Stimulated activated CD4-positive, alpha-beta T cell treated with anti-CD3 and anti-CD28 coated beads, TNF-alpha, amount 100 ng/mL, for 24 hours (primary cell): ENCODE measurements around the gene AHSP.
"Not testable (repeated sequence)": the region's sequence is repeated elsewhere in the genome, so short reads cannot be mapped to it uniquely, and the experiment has no call there.

ENCODE experiments used
- DNase-seq, 3 experiments: peaks; one replicate each; pipeline ENCODE4 v3.0.0-alpha.2; 2020; ENCODE audit warnings: low read depth in 3 of 3

Gene AHSP

GRCh38 chr16:31527734-31528274 is at the start of gene AHSP:
Gene AHSP, plus strand, starts transcription at chr16:31527900. Its CDS starts 240 bp downstream, at chr16:31528140.
- DNase-seq = no peak

GRCh38 chr16:31478956-31479355 is 48.7 kb upstream of the AHSP start:
- DNase-seq = no peak

GRCh38 chr16:31479751-31480150 is 47.9 kb upstream of the AHSP start:
- DNase-seq = no peak

GRCh38 chr16:31480851-31481536 is 46.7 kb upstream of the AHSP start:
- no peak for DNase-seq

- DNase-seq = no peak
These were observed 44.6 kb upstream of the AHSP start, which contains the start of gene SLC5A2 for GRCh38 chr16:31483081-31483480. Gene SLC5A2, plus strand, starts transcription at chr16:31483123. Its CDS starts 14 bp downstream, at chr16:31483137.

GRCh38 chr16:31484048-31484447 is 43.7 kb upstream of the AHSP start:
- not testable (repeated sequence) for DNase-seq

GRCh38 chr16:31484491-31485171 is 43.1 kb upstream of the AHSP start:
- no peak for DNase-seq

- DNase-seq = no peak
These were observed 42.1 kb upstream of the AHSP start for GRCh38 chr16:31485571-31485970.

- no peak for DNase-seq
These were observed 41.7 kb upstream of the AHSP start for GRCh38 chr16:31486045-31486444.

GRCh38 chr16:31487071-31487719 is 40.5 kb upstream of the AHSP start:
- DNase-seq = no peak

- peak in 1 of 3 experiments; percentile 58 for DNase-seq
These were observed 39.8 kb upstream of the AHSP start for GRCh38 chr16:31487720-31488467.

- no peak for DNase-seq
These were observed 39.0 kb upstream of the AHSP start for GRCh38 chr16:31488468-31489297.

GRCh38 chr16:31489298-31489564 is 38.5 kb upstream of the AHSP start:
- DNase-seq = no peak

- no peak for DNase-seq
These were observed 37.8 kb upstream of the AHSP start for GRCh38 chr16:31489616-31490584.

- no peak for DNase-seq
These were observed 35.8 kb upstream of the AHSP start for GRCh38 chr16:31491778-31492418.

- no peak for DNase-seq
These were observed 34.1 kb upstream of the AHSP start for GRCh38 chr16:31493506-31494125.

- no peak for DNase-seq
These were observed 31.0 kb upstream of the AHSP start for GRCh38 chr16:31496670-31497069.

GRCh38 chr16:31498493-31498892 is 29.2 kb upstream of the AHSP start:
- no peak for DNase-seq

GRCh38 chr16:31499928-31500327 is 27.8 kb upstream of the AHSP start:
- DNase-seq = no peak
